GM19035 (cell line): ENCODE data around the gene TDG.
"Not testable (repeated sequence)": the region's sequence is repeated elsewhere in the genome, so short reads cannot be mapped to it uniquely, and the experiment has no call there.

Source experiments
- ATAC-seq: cut with Tn5 transposase; IDR thresholded peaks from one replicate; pipeline ENCODE4 v1.9.1; 2021; ENCODE audit not compliant: unreplicated experiment

TDG gene

DNA sequence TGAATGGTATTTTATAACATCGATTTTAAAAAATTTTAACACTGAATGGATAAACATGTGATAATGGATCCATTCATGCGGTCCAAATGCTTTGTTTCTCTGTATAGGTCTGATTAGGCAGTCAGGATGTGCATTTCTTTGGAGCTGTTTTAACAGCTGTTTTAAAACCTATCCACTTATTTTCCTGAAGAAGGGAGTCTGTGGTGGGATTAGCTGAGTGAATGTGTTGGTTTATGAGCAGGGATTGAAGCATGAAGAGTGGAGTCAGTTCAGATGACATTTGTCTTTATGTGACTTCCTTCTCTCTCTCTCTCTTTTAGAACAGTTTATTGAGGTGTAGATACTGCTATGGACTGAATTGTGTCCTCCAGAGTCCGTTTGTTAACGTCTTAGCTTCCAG, 46.7 kb downstream of the TDG start:
- ATAC-seq = no peak

DNA sequence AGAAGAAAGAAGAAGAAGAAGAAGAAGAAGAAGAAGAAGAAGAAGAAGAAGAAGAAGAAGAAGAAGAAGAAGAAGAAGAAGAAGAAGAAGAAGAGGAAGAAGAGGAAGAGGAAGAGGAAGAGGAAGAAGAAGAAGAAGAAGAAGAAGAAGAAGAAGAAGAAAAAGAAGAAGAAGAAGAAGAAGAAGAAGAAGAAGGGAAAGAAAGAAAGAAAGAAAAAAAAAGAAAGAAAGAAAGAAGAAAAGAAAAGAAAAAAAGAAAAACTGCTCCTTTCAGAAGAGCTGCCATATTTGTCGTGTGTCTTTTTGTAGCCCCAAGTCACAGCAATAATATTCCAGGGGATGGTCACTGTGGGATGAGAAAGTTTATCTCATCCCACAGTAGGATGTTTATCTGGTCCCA, 56.2 kb downstream of the TDG start:
- not testable (repeated sequence) for ATAC-seq

DNA sequence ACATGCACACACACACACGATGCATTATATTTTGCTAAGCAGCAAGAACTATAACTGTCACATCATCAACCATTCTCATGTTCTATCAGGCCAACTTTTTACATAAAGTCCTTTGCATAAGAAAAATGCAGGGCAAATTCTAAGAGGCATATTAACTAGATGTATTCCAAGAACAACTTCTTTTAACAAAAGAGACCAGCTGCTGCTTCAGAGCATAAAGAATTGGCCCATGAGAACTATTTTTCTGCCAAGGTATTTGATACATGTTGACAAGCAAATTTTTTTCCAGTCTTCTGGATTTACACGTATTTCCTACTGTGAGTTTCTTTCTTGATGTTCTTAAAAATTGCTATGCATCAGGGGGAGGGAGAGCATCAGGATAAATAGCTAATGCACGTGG, 57.1 kb downstream of the TDG start:
- no peak for ATAC-seq

DNA sequence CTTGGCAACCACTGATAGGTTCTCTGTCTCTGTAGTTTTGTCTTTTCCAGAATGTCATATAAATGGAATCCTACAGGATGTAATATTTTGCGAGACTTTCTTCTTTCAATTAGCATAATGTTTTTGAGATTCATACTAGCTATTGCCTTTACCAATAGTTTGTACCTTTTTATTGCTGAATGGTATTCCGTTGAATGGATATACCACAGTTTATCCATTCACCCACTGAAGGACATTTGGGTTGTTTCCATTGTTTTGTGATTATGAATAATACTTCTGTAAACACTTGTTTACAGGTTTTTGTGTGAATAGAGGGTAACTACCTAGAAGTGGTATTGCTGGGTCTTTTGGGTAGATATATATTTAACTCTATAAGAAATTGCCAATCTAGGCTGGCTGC, 58.0 kb downstream of the TDG start:
- ATAC-seq = no peak

DNA sequence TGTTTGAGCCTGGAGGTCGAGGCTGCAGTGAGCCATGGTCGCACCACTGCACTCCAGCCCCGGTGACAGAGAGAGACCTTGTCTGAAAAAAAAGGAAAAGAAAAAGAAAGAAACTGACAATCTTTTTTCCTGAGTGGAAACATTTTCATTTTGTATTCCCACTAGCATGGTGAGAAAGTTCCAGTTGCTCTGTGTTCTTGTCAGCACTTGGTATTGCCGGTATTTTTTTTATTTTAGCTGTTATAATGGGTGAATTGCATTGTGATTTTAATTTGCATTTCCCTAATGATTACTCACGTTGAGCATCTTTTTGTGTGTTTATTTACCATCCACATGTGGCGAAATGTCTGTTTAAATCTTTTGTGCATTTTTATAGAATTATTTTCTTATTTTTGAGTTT, 58.7 kb downstream of the TDG start:
- ATAC-seq = no peak

DNA sequence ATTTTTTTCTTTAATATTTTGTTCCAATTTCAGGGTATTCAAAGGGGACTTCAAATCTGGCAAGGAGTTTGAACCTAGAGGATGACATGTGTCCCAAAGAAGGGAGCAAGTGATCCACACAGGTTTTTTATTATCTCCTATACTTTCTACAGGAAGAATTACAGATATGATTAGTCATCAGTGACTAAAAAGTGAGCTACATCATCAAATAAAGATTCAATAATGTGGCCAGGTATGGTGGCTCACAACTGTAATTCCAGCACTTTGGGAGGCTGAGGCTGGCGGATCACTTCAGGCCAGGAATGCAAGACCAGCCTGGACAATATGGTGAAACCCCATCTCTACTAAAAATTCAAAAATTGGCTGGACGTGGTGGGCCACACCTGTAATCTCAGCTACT, 60.1 kb downstream of the TDG start:
- no peak for ATAC-seq

DNA sequence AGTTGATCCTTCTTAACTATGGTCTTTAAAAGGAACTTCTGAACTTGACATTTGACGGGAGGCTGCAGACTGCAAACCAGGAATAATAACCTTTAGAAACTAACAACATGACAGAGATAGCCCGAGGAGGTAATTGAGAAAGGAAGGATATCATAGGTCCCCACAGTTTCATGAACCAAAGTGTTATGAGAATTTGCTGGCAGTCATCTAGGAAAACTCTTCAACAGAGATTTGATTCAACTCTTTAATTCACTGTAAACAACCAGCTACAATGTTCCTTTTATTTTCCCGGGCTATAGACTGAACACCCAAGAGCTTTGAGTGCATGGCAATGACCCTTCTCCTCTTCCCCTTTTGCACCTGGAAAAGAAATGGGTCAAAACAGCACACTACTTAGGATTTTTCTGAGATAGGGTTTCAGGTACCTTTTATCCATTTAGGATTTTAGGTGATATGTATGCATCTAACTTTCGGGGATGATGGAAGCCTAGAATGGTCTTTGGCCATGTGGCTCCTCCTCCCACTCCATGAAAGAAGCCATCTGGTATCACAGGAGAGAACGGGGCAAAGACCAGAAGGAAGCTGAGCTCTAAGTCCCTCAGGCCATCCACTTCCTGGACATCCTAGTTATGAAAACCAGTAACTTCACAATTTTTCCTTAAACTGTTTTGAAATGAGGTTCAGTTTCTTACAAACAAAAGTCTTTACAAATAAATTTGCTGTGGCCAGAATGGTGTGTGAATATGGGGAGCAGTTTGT, 61.3 kb downstream of the TDG start:
- no peak for ATAC-seq

DNA sequence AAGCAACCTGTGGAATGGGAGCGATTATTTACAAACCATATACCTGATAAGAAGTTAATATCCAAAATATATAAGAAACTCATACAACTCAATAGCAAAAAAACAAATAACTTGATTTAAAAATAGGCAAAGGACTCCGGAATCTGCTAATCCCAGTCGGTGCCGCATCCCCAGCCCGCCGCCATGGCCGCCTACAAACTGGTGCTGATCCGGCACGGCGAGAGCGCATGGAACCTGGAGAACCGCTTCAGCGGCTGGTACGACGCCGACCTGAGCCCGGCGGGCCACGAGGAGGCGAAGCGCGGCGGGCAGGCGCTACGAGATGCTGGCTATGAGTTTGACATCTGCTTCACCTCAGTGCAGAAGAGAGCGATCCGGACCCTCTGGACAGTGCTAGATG, 64.9 kb downstream of the TDG start:
- not testable (repeated sequence) for ATAC-seq

DNA sequence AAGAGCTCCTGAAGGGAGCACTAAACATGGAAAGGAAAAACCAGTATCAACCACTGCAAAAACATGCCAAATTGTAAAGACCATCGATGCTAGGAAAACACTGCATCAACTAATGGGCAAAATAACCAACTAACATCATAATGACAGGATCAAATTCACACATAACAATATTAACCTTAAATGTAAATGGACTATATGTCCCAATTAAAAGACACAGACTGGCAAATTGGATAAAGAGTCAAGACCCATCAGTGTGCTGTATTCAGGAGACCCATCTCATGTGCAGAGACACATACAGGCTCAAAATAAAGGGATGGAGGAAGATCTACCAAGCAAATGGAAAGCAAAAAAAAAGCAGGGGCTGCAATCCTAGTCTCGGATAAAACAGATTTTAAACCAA, 70.5 kb downstream of the TDG start:
- not testable (repeated sequence) for ATAC-seq
